ENCODE results near the gene UBE2O. TPM values are rescaled to one million over a fixed set of nuclear protein-coding genes. Genes with fewer than 3 reads are reported as not detected.

UBE2O gene
- total RNA-seq, 2 experiments from 2014 or later = 26.5 to 28.9 TPM

DNA sequence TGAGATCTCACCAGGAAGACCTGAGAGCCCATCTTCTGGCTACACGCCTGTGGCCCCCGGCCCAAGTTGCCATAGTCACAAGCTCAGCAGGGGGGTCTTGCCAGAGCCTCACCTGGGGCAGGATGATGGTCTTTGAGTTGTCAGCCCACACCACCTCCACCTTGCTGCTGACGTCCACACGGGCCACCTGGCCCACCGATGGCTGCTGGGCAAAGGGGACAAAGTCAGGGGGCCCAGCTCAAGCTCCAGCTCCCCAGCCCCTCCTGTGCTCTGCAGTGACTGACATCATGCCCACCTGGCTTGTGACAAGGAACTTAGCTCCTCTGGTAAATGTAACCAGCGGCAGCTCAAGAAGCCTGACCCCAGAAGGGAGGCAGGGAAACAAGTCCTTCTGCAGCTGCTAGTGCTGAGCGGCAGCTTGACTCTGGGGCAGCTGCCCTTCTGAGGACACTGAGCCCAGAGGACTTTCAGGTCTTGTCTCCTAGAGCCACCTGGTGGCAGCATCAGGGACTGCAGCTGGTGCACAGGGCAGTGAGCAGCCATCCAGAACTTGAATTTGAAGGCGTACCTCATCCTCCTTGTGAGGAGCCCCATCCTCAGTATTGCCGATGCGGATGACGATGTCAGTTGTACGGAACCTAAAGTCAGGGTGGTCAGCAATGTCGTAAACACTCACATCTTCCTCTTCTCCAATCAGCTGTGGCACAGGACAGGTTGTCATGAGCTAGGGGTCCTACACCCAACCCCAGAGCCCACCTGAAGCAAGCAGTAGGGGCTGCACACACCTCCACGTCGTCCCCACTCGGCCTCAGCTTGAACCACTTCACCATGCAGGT lies 55.0 kb downstream of the UBE2O start:
- Mint-ChIP-seq H3K4me1 (no peaks in the 10 kb centered on the region), H3K36me3 (ENCODE audit: low read depth) (peaks cover 52% of the 10 kb centered on the region), H3K27ac (no peak overlapping the region), H3K4me3 (no peak overlapping the region), H3K9me3 (no peaks in the 10 kb centered on the region), H3K27me3 (no peaks in the 10 kb centered on the region)
- ChIA-PET CTCF (interaction anchor here (0.8 to 4.3 kb wide), 43 partner anchors 10 to 386 kb away, joined by 3 to 111 read pairs (median 4); partner anchors contain the start of genes EXOC7, PRPSAP1, QRICH2 and RHBDF2), POLR2A (interaction anchor here (0.6 to 3.5 kb wide), 6 partner anchors 12 to 159 kb away, joined by 3 to 22 read pairs (median 4); partner anchors contain the start of genes PRPSAP1 and SPHK1)
- DNase-seq = peak; percentile 87

DNA sequence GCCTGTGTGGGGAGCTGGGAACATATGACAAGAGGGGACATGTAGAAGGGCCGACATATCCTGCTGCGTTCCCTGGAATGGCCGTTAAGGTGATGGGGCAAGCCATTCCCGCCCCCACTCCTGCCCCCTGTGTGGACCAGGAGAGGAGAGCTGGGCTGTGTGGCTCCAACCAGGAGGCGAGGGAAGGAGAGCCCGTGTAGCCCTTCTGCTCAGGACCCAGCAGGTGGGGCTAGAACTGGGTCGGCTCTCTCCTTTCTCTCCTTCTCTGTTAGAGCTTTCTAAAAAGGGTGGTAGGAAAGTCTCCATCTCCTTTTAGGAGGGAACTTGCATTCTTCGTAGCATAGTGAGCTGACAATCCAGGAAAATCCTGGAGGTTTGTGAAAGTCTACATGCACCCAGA lies 55.8 kb downstream of the UBE2O start:
- CTCF ChIA-PET = interaction anchor here (0.8 to 4.3 kb wide), 31 partner anchors 11 to 383 kb away, joined by 3 to 111 read pairs (median 5); partner anchors contain the start of genes EXOC7, PRPSAP1, QRICH2 and RHBDF2
- Mint-ChIP-seq H3K4me3 (no peak overlapping the region), H3K36me3 (ENCODE audit: low read depth) (peaks cover 44% of the 10 kb centered on the region), H3K4me1 (no peaks in the 10 kb centered on the region), H3K27me3 (no peaks in the 10 kb centered on the region), H3K27ac (no peak overlapping the region), H3K9me3 (no peaks in the 10 kb centered on the region)
- POLR2A ChIA-PET = interaction anchor here (0.6 to 3.5 kb wide), 5 partner anchors 12 to 160 kb away, joined by 3 to 22 read pairs (median 3); partner anchors contain the start of gene SPHK1
- no peak for DNase-seq

DNA sequence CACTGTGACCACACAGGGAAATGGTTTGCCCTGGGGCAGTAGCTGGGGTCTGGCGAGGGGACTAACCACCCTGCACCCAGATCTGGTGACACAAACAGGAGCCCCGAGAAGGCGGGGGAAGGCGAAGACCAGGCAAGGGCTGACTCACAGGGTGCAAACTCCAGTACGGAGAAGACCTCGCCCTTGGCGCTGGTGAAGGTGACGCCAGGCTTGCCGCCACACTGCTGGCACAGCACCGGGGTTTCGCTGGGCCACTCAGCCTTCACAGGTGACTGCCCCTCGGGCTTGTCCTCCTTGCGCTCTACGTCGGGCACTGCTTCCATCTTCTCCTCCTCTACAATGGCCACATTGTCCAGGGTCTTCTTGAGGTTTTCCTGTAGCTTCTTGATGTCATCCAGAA lies 57.0 kb downstream of the UBE2O start:
- DNase-seq = no peak
- ChIA-PET CTCF (interaction anchor here (1.7 to 4.3 kb wide), 5 partner anchors 11 to 116 kb away, joined by 5 to 111 read pairs (median 51); partner anchors contain the start of genes PRPSAP1 and SPHK1), POLR2A (interaction anchor here (3.5 kb wide), 1 partner anchor 10 kb away, joined by 22 read pairs; the partner anchor contains the start of gene SPHK1)
- Mint-ChIP-seq H3K27me3 (no peaks in the 10 kb centered on the region), H3K4me1 (no peaks in the 10 kb centered on the region), H3K9me3 (no peaks in the 10 kb centered on the region), H3K36me3 (ENCODE audit: low read depth) (peaks cover 36% of the 10 kb centered on the region), H3K4me3 (no peak overlapping the region), H3K27ac (no peak overlapping the region)

DNA sequence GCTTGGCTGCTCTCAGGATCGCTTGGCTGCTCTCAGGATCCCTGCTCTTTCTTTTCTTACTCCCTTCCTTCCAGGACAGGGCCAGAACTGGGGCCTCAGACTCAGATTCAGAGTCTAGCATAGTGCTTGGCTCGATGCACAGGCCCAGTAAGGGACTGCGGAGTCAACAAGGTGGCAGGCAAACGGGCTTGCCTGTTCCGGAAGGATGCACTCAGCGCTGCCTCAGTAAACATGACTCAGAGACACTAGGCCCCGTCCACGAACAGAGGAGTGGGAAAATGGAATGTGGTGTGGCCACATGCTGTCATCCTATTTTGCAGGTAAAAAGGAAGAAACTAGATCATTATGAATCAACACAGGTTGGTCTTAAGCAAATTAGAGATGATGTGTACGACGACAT lies 58.8 kb downstream of the UBE2O start:
- H3K4me1 Mint-ChIP-seq = no peaks in the 10 kb centered on the region
- no peaks in the 10 kb centered on the region for H3K9me3 Mint-ChIP-seq
- ChIA-PET POLR2A (no interaction called here), CTCF (no interaction called here)
- no peaks in the 10 kb centered on the region for H3K27me3 Mint-ChIP-seq
- H3K36me3 Mint-ChIP-seq (ENCODE audit: low read depth) = peaks cover 23% of the 10 kb centered on the region
- DNase-seq = no peak
- no peak overlapping the region for H3K4me3 Mint-ChIP-seq
- H3K27ac Mint-ChIP-seq = no peak overlapping the region

DNA sequence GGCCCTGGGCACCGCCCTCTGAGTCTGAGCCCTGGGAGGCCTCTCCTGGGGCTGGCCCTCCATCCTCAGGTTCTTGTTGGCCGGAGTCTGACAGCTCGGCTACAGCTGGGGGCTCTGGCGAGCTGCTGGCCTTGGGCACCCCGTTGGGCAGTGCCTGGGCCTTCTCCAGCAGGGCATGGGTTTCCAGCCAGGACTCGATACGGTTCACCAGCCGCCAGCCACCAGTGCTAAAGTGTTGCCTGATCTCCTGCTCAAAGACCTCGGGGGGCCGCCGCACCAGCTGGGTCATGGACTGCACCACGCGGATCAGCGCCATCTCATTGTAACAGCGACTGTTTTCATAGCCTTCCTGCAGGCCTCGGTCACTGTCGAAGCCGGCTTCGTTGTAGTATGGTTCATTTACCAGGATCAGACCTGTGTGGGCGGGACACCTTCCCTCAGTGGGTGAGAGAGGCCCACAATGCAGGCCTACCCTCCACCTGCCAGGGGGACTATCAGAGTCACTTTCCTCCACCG lies 61.7 kb downstream of the UBE2O start:
- Mint-ChIP-seq H3K27me3 (no peaks in the 10 kb centered on the region), H3K27ac (no peak overlapping the region), H3K36me3 (ENCODE audit: low read depth) (peaks cover 9% of the 10 kb centered on the region), H3K9me3 (no peaks in the 10 kb centered on the region), H3K4me3 (no peak overlapping the region), H3K4me1 (peaks cover under 1% of the 10 kb centered on the region)
- CTCF ChIA-PET = interaction anchor here (0.6 kb wide), 1 partner anchor 270 kb away, joined by 3 read pairs; no protein-coding TSS in a partner anchor
- POLR2A ChIA-PET = no interaction called here
- DNase-seq = no peak

DNA sequence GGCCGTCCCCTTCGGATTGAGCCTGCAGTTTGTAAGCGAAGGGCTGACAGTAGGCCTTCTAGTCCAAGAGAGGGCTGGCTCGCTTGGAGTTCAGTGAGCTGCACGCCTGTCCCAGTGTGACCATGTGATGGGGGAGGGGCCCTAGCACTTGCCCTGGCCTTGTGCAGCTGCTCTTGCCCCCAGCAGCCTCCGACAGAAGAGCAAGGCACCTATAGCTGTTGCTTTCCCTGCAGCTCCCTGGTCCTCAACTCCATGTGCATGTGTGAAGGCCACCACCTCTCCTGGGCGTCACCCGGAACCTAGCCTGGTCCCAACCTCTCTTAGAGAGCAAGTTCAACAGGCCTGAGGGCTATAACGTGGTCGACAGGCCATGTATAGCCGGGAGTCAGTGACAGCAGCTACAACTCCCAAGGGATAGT lies 62.9 kb downstream of the UBE2O start:
- no peak for DNase-seq
- Mint-ChIP-seq H3K36me3 (ENCODE audit: low read depth) (peaks cover 6% of the 10 kb centered on the region), H3K4me1 (peaks cover 5% of the 10 kb centered on the region), H3K4me3 (no peak overlapping the region), H3K27me3 (no peaks in the 10 kb centered on the region), H3K9me3 (no peaks in the 10 kb centered on the region), H3K27ac (no peak overlapping the region)
- CTCF ChIA-PET = interaction anchor here (0.6 to 11.0 kb wide), 4 partner anchors 7 to 86 kb away, joined by 3 to 77 read pairs (median 4); no protein-coding TSS in a partner anchor
- POLR2A ChIA-PET = interaction anchor here (0.6 to 0.9 kb wide), 2 partner anchors 36 to 286 kb away, joined by 3 to 4 read pairs; partner anchors contain the start of genes EXOC7 and PRPSAP1

DNA sequence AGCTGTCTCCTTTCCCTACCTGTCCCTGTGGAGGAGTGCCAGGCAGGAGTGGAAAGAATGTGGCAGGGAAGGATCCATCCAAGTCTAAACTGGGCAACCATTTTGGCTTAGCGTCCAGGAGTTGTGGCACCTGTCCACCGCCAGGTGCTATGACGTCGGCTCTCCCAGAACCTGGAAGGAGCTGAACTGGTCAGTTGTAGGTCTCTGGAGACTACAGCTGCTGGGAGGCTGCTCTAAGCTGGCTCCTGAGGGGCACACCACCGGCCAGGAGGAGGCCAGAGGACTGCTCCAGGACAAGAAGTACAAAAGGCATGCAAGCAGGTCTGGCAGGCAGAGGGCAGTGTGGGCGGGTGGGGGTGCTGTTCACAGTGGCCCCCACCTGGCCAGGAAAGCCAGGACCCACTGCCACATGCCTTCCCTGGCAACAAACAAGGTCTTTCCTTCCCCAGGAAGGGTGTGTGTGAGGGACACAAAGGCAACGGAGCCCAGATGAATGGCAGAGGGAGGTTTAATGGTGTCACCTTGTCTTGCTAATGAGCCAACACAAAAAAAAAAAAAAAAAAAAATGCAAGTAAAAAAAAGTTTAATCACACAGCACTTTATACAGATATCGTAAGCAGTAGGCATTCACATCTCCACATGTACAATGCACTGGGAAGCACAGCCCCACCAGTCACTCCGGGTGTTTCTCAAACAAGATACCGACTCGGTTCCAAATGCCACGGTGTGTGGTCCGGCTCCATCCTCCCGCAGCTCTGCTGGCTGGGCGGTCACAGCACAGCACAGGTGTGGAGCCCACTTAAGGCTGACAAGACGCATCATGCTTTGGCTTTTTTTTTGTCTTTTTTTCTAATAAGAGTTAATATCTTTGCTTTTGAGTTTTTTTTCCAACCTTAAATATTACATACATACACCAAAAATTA lies 63.7 kb downstream of the UBE2O start:
- no peak for DNase-seq
- Mint-ChIP-seq H3K27me3 (no peaks in the 10 kb centered on the region), H3K36me3 (ENCODE audit: low read depth) (peaks cover 6% of the 10 kb centered on the region), H3K9me3 (no peaks in the 10 kb centered on the region), H3K27ac (no peak overlapping the region), H3K4me1 (peaks cover 5% of the 10 kb centered on the region), H3K4me3 (no peak overlapping the region)
- ChIA-PET POLR2A (interaction anchor here (0.6 kb wide), 1 partner anchor 285 kb away, joined by 4 read pairs; the partner anchor contains the start of gene EXOC7), CTCF (interaction anchor here (0.6 to 11.0 kb wide), 4 partner anchors 8 to 85 kb away, joined by 3 to 77 read pairs (median 4); no protein-coding TSS in a partner anchor)

DNA sequence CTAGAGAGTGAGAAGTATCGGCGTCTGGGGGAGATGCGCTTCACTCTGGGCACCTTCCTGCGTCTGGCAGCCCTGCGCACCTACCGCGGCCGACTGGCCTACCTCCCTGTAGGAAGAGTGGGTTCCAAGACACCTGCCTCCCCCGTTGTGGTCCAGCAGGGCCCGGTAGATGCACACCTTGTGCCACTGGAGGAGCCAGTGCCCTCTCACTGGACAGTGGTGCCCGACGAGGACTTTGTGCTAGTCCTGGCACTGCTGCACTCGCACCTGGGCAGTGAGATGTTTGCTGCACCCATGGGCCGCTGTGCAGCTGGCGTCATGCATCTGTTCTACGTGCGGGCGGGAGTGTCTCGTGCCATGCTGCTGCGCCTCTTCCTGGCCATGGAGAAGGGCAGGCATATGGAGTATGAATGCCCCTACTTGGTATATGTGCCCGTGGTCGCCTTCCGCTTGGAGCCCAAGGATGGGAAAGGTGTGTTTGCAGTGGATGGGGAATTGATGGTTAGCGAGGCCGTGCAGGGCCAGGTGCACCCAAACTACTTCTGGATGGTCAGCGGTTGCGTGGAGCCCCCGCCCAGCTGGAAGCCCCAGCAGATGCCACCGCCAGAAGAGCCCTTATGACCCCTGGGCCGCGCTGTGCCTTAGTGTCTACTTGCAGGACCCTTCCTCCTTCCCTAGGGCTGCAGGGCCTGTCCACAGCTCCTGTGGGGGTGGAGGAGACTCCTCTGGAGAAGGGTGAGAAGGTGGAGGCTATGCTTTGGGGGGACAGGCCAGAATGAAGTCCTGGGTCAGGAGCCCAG lies 65.8 kb downstream of the UBE2O start:
- Mint-ChIP-seq H3K27me3 (no peaks in the 10 kb centered on the region), H3K27ac (no peak overlapping the region), H3K4me1 (peaks cover 11% of the 10 kb centered on the region), H3K4me3 (no peak overlapping the region), H3K9me3 (no peaks in the 10 kb centered on the region), H3K36me3 (ENCODE audit: low read depth) (no peaks in the 10 kb centered on the region)
- ChIA-PET POLR2A (interaction anchor here (4.4 to 7.9 kb wide), 2 partner anchors 10 to 33 kb away, joined by 22 to 87 read pairs; partner anchors contain the start of gene PRPSAP1), CTCF (interaction anchor here (3.2 to 11.0 kb wide), 4 partner anchors 10 to 84 kb away, joined by 24 to 77 read pairs (median 38); partner anchors contain the start of gene PRPSAP1)
- DNase-seq = no peak

DNA sequence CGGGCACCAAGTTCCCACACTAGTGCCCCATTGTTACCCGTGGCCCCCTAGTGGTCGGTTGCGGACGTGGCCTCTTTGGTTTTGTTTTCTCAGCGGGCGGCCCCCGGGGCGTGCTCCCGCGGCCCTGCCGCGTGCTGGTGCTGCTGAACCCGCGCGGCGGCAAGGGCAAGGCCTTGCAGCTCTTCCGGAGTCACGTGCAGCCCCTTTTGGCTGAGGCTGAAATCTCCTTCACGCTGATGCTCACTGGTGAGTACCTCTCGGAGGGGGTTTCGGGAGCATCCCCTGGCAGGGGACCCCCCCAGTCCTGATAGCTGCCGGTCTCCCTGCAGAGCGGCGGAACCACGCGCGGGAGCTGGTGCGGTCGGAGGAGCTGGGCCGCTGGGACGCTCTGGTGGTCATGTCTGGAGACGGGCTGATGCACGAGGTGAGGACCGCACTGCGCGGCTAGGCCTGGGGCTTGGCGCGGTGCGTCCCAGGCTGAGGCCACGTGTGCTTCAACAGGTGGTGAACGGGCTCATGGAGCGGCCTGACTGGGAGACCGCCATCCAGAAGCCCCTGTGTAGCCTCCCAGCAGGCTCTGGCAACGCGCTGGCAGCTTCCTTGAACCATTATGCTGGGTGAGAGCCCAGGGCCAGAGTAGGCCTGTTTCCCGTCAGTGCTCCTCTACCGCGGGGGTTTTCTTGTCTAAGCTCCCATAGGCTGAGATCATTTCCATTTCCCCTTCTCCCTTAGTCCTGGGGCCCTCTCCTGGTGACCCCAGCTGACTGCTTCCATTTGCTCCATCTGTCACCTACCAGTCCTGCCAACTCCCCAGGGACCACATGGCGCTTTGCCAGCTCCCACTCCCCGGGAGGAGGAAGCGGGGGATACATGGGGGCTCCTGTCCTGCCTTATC lies 66.8 kb downstream of the UBE2O start:
- Mint-ChIP-seq H3K27me3 (no peaks in the 10 kb centered on the region), H3K4me3 (peak overlapping the region; percentile 61), H3K36me3 (ENCODE audit: low read depth) (no peaks in the 10 kb centered on the region), H3K9me3 (no peaks in the 10 kb centered on the region), H3K27ac (peak overlapping the region; percentile 35), H3K4me1 (peaks cover 11% of the 10 kb centered on the region)
- CTCF ChIA-PET = interaction anchor here (0.6 to 11.0 kb wide), 21 partner anchors 10 to 372 kb away, joined by 3 to 77 read pairs (median 4); partner anchors contain the start of genes PRPSAP1 and UBE2O
- POLR2A ChIA-PET = interaction anchor here (0.6 to 7.9 kb wide), 9 partner anchors 11 to 323 kb away, joined by 3 to 87 read pairs (median 7); partner anchors contain the start of genes PRPSAP1 and UBALD2
- DNase-seq = peak; percentile 87

DNA sequence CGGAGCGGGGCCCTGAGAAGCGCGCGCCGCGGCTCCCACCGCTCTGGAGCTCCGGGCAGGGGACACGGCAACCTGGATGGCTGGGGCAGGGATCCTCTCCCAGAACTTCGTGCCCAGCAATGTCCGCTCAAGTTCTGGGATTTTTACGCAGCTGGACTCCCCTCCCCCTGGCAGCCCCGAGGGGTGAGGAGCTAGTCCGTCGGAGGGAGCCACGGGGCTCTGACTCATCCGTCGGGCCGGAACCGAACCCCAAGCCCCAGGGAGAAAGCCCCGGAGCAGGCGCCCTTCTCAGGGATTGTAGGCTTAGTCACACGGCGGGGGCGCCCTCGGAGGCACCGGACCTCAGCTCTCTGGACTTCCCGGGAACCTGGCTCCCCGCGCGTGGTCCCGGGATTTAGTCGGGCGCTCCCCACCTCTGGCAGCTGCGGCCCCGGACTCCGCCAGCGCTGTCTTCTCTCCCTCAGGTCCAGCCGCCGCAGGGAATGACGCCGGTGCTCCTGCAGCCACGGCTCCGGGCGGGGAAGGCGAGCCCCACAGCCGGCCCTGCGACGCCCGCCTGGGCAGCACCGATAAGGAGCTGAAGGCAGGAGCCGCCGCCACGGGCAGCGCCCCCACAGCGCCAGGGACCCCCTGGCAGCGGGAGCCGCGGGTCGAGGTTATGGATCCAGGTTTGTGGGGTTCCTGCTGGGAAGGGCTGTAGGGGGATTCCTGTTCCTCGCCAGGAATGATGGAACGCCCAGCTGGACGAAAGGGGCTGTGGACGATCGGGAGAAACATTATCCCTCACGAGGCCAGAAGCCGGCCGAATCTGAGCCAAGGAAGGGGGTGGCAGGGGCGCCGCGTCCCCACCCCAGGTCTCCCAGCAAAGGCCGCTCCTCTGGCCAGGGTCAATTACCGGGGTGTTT lies 67.7 kb downstream of the UBE2O start:
- Mint-ChIP-seq H3K36me3 (ENCODE audit: low read depth) (no peaks in the 10 kb centered on the region), H3K27me3 (no peaks in the 10 kb centered on the region), H3K4me3 (peak overlapping the region; percentile 61), H3K9me3 (no peaks in the 10 kb centered on the region), H3K4me1 (peaks cover 11% of the 10 kb centered on the region), H3K27ac (no peak overlapping the region)
- POLR2A ChIA-PET = interaction anchor here (0.6 to 7.9 kb wide), 17 partner anchors 10 to 322 kb away, joined by 3 to 87 read pairs (median 5); partner anchors contain the start of genes PRPSAP1, RHBDF2, SRP68 and UBALD2
- CTCF ChIA-PET = interaction anchor here (0.6 to 11.0 kb wide), 29 partner anchors 9 to 508 kb away, joined by 3 to 77 read pairs (median 4); partner anchors contain the start of genes PRPSAP1 and UBE2O
- DNase-seq = peak; percentile 43

All from activated CD4-positive, alpha-beta memory T cell treated with anti-CD3 and anti-CD28 coated beads, Interleukin-2, amount 10 ng/mL, durations not matched to agents 7 days and 5 days (primary cell).